T-helper 2 cell treated with Interferon-gamma antibody and Interleukin-4, amounts not matched to agents 5 μg/mL and 100 μg/mL, for 36 hours (primary cell): Measurements from ENCODE around the gene DDRGK1.

Experiments
- DNase-seq: peaks from one replicate; pipeline ENCODE4 v3.0.0; 2021; ENCODE audit warnings: low spot score
- H3K27ac Mint-ChIP-seq: one replicate; pipeline ENCODE4 v1.8.0; 2021; ENCODE audit warnings: mild to moderate bottlenecking, mixed read lengths
- H3K27me3 Mint-ChIP-seq: one replicate; pipeline ENCODE4 v1.8.0; 2021; ENCODE audit warnings: low read depth, mixed read lengths
- H3K36me3 Mint-ChIP-seq: one replicate; pipeline ENCODE4 v1.8.0; 2021; ENCODE audit warnings: low read depth, mixed read lengths
- H3K4me1 Mint-ChIP-seq: one replicate; pipeline ENCODE4 v1.8.0; 2021; ENCODE audit warnings: low read depth, mixed read lengths
- H3K4me3 Mint-ChIP-seq: one replicate; pipeline ENCODE4 v1.8.0; 2022; ENCODE audit warnings: mild to moderate bottlenecking, moderate library complexity, mixed read lengths
- H3K9me3 Mint-ChIP-seq: one replicate; pipeline ENCODE4 v1.8.0; 2021; ENCODE audit warnings: mixed read lengths

The DDRGK1 gene

DNA sequence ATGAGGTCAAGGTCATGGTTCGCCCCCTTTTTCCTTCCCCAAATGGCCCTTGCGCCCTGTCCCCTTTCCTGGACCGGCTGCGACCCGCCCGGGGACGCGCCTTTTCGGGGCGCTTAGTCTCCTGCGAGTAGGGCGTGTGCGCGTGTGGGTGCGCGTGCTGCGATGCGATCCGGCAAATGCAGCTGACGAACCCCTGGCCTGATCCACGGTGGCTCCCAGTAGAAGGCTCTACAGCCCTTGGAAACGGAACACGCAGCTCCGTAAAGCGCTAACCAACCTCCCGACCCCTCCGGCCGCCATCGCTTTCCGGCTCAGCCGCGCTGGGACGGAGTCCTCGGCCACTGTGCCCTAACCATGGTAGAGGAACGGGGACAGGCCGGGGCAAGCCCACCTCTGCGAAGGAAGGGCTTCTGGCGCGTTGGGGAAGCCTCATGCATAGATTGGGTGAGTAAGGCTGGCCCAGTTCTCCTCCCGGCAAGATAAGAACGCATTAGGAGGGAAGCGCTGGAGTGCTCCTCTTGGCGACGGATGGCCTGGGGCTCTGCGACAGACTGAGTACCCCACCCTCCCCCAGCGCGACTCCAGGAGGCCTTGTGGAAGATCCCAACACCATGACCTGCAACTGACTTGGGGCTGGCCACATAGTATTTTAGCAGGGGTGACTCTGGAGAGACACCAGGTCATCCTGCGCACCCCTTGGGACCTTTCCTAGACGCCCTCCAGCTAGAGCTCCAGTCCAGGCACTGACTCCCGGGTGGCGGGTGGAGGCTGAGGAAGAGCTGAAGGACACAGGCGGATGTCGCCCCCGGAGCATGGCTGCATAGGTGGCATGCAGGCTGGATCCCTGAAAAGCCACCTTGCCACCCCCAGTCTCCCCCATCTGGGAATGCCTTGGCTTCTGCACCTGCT is 35.6 kb upstream of the DDRGK1 start:
- Mint-ChIP-seq H3K36me3 (no peaks in the 10 kb centered on the region), H3K4me3 (peak overlapping the region; percentile 89), H3K4me1 (peaks cover 8% of the 10 kb centered on the region), H3K27ac (no peak overlapping the region), H3K9me3 (no peaks in the 10 kb centered on the region), H3K27me3 (peaks cover 53% of the 10 kb centered on the region)
- DNase-seq, result no peak

DNA sequence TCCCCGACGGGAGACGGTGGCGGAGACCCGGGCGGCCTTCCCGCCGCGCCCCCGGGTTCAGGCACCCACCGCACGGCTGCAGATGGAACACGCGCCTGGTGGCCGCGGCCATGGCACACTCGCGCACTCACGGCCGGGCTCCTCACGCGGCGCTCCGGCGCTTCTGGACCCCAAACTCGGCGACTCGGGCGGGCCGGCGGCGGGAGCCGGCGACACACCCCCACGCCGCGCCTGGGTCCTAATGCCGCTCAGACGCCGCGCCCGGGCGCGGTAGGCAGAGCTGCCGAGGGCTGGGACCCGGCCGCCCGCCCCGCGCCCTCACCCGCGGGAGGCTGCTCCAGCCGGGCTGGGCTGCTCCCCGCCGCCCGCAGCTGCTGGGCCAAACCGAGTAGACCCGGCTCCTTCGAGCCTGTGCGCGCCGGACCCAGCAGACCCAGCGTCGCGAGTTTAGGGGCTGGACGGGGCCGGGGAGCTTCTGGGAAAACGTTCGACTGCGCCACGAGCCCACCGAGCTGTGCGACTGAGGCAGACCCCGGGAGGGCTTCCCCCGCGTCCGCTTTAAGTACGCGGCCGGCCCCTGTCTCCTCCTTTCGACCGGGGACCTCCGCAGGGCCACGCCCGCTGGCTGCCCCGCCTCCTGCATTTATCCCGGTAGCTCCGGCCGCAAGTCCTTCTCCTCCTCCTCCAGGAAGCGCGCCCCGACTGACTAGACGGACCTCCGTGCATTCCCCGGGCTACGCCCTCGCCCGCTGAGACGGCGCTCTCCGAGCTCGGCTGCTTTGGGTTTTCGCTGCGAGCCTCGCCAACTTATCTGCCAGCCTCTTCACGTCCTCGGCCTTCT is 34.8 kb upstream of the DDRGK1 start, which contains the start of gene SLC4A11:
Gene SLC4A11, minus strand, starts transcription at position 165 of the 841 bp plus-strand sequence. Its CDS starts 53 bp downstream, at position 112.
- peak; percentile 34 for DNase-seq
- peaks cover 8% of the 10 kb centered on the region for H3K4me1 Mint-ChIP-seq
- H3K27me3 Mint-ChIP-seq, result peaks cover 53% of the 10 kb centered on the region
- H3K9me3 Mint-ChIP-seq, result no peaks in the 10 kb centered on the region
- H3K4me3 Mint-ChIP-seq, result peak within 1 kb of the TSS; percentile 89
- no peak within 1 kb of the TSS for H3K27ac Mint-ChIP-seq
- H3K36me3 Mint-ChIP-seq, result no peaks in the 10 kb centered on the region

DNA sequence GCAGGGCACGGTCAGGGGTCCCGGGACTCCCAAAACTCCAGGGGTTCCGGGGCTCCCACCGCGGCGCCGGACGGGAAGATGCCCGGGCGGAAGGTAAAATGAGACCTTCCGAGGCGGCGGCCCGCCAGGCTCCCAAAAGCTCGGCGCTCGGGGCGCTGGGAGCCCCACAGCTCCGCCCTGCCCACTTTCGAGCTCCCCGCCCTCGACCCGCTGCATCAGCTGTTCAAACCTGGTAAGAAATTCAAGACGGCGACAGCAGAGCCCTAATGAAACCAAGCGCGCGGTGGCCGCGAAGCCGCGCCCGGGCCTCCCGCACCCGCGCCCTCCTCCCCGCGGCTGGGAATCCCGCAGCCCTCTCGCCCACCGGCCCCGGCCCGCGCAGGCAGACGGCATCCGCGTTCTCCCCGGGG is 34.1 kb upstream of the DDRGK1 start:
- H3K4me1 Mint-ChIP-seq, result peaks cover 8% of the 10 kb centered on the region
- peak; percentile 50 for DNase-seq
- H3K36me3 Mint-ChIP-seq, result no peaks in the 10 kb centered on the region
- H3K4me3 Mint-ChIP-seq, result peak overlapping the region; percentile 80
- no peak overlapping the region for H3K27ac Mint-ChIP-seq
- H3K9me3 Mint-ChIP-seq, result no peaks in the 10 kb centered on the region
- H3K27me3 Mint-ChIP-seq, result peaks cover 53% of the 10 kb centered on the region

DNA sequence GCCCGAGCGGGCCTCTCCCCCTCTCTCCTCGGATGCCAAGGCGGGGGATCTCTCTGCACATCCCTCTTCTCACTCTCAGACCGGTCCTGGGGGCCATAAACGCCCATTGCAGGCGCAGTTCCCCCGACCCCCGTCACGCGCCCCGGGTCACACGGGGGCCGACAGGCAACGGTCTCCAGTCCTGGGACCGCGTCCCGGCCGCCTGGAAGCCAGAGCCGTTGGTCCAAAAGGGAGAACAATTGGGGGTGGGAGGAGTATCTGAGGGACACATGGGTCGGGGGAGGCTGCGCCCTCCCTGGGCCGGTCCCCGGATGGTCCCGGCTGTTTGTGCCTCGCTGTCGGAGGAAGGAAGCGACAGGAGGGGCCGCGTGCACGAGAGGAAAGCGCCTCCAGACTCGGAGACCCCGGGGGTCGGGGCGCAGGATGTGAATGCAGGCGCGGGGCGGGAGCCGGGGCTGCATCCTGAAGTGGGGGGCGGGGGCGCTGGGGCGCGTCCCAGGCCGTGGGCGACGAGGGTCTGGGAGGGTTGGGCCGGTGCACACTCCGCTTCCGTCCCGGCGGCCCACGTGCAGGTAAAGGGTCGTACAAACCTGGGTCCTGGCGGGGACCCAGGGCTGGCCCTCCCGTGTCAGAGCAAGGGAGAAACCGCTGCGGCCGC is 33.6 kb upstream of the DDRGK1 start:
- Mint-ChIP-seq H3K27ac (no peak overlapping the region), H3K27me3 (peaks cover 53% of the 10 kb centered on the region), H3K9me3 (no peaks in the 10 kb centered on the region), H3K4me3 (peak overlapping the region; percentile 58), H3K36me3 (no peaks in the 10 kb centered on the region), H3K4me1 (peaks cover 8% of the 10 kb centered on the region)
- DNase-seq, result no peak

DNA sequence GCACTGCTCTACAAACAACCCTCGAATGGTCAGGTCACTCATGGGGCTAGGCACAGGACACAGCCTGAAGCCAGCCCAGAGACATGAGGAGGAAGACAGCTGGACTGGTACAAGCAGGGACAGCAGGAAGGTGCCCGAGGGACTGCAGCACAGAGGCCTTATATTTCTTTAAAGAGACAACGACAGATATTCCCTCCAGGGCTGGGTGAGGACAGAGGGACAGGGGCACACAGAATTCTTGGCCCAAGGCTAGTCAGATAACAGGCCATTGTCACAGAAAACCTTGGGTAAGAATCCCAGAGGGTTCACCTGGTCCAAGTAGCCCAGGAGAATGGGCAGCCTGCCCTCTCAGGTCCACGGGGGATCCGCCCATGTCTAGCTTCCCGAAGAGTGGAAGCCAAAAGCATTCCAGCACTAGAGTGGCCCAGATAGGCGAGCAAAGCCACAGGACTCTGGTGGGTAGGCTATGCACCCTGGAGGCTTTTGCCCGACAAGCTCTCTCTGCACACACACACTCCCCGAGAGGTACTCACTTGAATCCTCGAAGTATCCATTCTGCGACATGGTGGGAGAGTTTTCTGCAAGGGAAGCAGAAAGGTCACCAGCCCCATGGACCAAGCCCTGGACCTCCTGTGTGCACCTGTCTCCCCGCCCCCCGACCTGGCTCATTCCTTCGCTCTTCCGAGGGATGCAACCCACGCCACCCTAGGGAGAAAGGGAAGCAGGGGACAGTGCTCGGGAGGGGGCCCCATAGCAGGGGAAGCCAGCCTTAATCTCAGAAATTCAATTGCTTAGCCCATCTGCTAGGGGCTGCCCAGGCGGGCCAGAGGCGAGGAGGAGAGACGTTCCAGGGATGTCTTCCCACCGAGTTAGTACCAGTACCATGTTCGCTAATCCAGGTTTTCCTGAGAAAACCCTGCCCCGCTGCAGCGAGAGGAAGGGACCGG is 32.8 kb upstream of the DDRGK1 start:
- no peaks in the 10 kb centered on the region for H3K9me3 Mint-ChIP-seq
- H3K4me1 Mint-ChIP-seq, result peaks cover 8% of the 10 kb centered on the region
- no peak for DNase-seq
- H3K27me3 Mint-ChIP-seq, result peaks cover 51% of the 10 kb centered on the region
- H3K36me3 Mint-ChIP-seq, result no peaks in the 10 kb centered on the region
- no peak overlapping the region for H3K27ac Mint-ChIP-seq
- peak overlapping the region; percentile 58 for H3K4me3 Mint-ChIP-seq

DNA sequence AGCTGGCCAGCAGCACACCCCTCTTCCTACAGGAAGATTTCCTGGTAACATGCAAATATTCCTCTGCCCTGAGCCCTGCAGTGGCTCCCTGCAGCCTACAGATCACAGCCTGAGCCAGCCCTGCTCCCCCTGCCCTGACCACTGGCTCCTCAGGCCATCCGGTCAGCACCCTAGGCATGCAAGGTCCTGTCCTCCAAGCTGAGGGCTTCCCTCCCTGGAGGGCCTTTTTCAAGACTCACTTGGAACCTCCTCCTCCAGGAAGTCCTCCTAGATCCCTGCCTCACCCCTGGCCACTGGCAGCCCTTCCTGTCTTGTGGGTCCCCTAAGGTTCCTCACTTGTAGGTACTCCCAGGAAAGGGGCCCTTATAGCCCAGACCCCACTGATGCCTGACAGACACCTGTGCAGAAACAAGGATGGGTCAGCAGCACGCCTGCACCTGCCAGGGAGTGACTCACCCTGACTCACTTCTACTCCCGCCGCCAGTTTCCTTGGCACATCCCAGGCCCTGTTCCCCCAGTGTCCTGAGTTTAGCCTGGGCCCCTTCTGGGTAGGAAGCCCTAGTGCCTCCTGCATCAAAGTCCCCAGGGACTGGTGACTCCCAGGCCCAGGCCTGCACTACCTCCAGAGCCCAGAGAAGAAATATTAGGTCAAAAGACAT is 31.3 kb upstream of the DDRGK1 start:
- Mint-ChIP-seq H3K4me3 (no peak overlapping the region), H3K9me3 (no peaks in the 10 kb centered on the region), H3K36me3 (no peaks in the 10 kb centered on the region), H3K4me1 (peaks cover 8% of the 10 kb centered on the region), H3K27ac (no peak overlapping the region), H3K27me3 (peaks cover 37% of the 10 kb centered on the region)
- no peak for DNase-seq

DNA sequence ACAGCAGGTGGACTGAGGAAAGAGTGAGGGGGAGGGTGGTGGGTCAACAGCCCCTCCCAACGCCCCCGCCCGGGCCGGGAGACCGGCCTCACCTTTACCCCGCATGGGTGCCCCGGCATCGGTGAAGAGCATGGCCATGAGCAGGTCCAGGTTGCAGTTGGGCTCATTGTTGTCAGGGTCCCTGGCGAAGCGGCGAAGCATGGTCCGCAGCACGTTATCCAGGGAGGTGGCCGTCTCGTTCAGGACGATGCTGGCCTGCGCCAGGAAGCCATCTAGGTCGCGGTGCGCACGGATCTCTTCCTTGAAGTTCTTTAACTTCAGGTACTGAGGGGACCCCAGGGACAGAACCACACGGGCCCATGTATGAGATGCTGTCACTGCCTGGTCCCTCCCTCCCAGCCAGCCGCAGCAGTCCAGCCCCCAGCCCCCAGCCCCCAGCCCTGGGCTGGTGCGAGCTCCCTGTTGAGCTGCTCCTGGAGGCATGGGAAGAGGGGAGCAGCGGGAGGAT is 29.6 kb upstream of the DDRGK1 start:
- Mint-ChIP-seq H3K9me3 (no peaks in the 10 kb centered on the region), H3K4me3 (no peak overlapping the region), H3K27ac (no peak overlapping the region), H3K4me1 (no peaks in the 10 kb centered on the region), H3K27me3 (peaks cover 24% of the 10 kb centered on the region), H3K36me3 (no peaks in the 10 kb centered on the region)
- no peak for DNase-seq

DNA sequence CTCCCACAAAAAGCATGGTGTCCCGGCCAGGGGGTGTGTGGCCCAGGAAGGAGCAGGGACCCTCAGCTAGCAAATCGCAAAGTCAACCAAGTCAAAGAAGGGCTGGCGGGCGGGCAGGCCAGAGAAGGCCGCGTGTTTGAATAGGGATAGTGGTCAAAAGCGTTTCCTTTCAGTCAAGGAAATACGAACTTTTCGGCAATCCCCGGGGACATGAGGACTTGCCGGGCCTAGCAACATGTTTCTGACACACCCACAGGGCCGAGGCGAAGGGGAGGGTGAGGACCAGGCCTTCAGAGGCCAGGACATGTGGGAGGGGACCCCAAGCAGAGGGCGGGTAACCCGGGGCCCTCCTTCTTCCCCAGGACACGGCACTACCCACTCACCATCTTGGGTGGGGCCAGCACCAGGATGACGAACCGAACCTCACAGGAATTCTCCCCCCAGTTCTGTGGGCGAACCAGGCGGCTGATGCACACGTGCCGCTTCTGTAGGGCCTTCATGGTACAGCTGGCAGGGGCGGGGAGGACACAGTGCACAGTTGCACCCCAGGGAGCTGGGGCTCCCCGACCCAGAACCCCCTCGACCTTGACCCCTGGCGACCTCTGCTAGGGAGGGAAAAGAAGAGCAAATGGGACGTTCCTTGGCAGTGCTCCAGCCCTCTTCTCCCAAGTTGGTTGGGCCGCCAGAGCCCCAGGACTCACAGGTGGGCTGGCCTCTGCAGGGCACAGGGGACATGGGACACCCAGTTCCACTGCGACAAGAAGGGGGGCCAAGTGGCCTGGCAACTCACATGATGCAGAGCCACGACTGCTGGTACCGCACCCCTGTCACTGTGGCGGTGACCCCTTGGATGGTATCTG is 28.9 kb upstream of the DDRGK1 start:
- Mint-ChIP-seq H3K9me3 (no peaks in the 10 kb centered on the region), H3K36me3 (no peaks in the 10 kb centered on the region), H3K27ac (no peak overlapping the region), H3K4me1 (no peaks in the 10 kb centered on the region), H3K4me3 (no peak overlapping the region), H3K27me3 (peaks cover 23% of the 10 kb centered on the region)
- no peak for DNase-seq

DNA sequence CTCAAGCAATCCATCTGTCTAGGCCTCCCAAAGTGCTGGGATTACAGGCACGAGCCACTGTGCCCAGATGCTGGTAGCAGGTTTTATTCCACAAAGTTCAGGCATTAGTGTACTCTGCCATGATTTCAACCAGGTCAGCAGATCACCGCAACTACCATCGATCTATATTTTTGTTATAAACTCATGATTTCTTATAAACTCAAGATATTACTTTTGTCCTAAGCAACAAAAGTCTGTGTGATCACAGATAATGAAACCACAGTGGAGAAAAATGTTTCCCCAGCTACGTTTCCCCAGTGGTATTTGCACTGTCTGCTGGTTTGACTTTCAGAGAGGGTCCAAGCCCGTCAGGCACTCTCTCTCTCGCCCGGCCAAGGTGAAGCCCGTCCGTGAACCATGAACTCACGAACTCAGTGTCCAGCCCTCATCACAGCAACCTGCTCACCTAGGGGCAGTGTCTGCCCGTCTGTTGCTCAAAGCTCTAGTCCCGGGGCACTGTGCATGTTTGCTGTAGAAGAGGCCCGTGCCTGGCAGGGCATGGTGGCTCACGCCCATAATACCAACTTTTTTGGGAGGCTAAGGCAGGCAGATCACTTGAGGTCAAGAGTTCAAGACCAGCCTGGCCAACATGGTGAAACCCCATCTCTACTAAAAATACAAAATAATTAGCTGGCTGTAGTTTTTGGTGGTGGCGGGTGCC is 27.6 kb upstream of the DDRGK1 start:
- Mint-ChIP-seq H3K27ac (no peak overlapping the region), H3K27me3 (peaks cover 12% of the 10 kb centered on the region), H3K36me3 (no peaks in the 10 kb centered on the region), H3K4me1 (no peaks in the 10 kb centered on the region), H3K9me3 (no peaks in the 10 kb centered on the region), H3K4me3 (no peak overlapping the region)
- no peak for DNase-seq

DNA sequence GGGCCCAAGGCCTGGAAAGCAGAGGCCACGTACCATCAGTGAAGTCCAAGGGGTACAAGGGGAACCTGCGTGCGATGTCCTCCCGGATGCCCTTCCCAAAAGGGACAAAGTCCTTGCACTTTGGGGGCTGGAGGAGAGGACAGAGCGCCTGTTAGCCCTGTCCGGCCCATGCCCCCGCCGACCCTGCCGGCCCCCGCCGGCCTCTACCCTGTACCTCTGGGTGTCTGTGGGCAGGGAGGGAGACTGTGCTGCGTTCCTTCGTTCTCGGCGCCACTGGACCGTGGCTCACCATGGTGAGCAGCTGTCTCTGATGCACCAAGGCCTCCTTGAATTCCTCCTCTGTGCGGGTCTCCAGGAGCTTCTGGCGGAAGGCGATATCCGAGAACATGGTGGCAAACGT is 26.6 kb upstream of the DDRGK1 start:
- H3K36me3 Mint-ChIP-seq, result no peaks in the 10 kb centered on the region
- H3K4me3 Mint-ChIP-seq, result no peak overlapping the region
- no peaks in the 10 kb centered on the region for H3K9me3 Mint-ChIP-seq
- H3K27ac Mint-ChIP-seq, result no peak overlapping the region
- no peak for DNase-seq
- no peaks in the 10 kb centered on the region for H3K4me1 Mint-ChIP-seq
- peaks cover 2% of the 10 kb centered on the region for H3K27me3 Mint-ChIP-seq

DNA sequence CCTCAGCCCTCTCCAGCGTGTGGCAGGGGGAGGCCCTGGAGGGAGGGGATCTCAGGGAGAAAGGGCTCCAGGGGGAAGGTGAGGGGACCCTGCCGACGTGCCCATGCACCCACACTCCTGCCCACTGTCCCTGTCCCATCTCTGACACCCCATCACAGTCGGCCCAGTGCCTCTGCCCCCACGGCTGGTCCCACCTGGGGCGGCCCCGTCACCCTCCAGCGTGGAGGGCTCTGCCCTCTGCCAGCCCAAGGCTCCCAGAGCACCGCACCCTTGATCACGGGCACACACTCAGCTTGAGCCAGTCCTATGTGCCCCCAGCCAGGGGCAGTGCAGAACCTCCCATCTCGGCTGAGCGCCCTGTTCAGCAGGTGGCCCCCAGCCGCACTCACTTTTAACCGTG is 25.3 kb upstream of the DDRGK1 start:
- H3K4me1 Mint-ChIP-seq, result no peaks in the 10 kb centered on the region
- DNase-seq, result no peak
- no peak overlapping the region for H3K27ac Mint-ChIP-seq
- H3K27me3 Mint-ChIP-seq, result no peaks in the 10 kb centered on the region
- H3K4me3 Mint-ChIP-seq, result no peak overlapping the region
- no peaks in the 10 kb centered on the region for H3K36me3 Mint-ChIP-seq
- H3K9me3 Mint-ChIP-seq, result no peaks in the 10 kb centered on the region
